ENCODE results near the gene PAX4.
"Not testable (repeated sequence)": the region's sequence is repeated elsewhere in the genome, so short reads cannot be mapped to it uniquely, and the experiment has no call there.

PAX4 gene

GRCh38 chr7:127584648-127585043 is 33.3 kb downstream of the PAX4 start:
- DNase-seq, result no peak

DNA sequence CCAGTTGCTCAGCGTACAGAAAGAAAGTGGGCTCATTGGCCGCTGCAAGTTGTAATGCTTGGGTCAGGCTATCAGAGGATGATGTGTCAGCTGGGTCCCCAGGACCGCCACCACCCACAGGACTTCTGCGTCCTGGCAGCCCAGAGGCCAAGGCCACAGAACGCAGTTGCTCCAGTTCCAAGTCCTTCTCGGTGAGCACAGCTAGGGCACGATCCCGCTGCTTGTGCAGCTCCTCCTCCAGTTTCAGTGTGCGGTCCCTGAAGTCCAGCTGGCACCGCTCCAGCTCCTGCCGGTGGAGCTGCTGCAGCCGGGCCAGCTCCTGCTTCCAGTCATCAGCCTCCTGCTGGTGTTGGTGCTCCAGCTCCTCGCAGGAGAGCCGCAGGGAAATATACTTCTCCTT is 35.6 kb downstream of the PAX4 start:
- DNase-seq, result no peak

DNA sequence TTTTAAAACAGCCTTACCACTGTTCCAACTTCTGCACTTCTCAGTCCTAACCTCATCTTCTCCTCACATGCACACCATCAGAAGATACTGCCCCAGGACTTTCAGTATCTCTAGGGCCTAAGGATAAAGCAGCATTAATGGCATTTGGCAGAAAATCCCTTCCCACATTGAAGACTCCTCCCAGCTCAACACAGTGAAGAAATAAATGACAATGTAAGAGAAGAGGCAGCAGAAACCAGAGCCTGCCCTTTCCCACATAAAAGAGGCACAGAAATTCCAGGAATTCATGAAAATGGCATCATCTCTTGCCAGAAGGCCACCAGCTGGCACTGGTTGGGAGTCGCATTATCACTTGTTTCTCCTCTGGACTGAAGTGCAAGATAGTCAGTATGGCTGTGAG is 36.2 kb downstream of the PAX4 start:
- DNase-seq, result no peak

- no peak for DNase-seq
Observed at GRCh38 chr7:127580612-127581011, 37.3 kb downstream of the PAX4 start.

- DNase-seq, result no peak
Observed at GRCh38 chr7:127578711-127579275, 39.1 kb downstream of the PAX4 start.

DNA sequence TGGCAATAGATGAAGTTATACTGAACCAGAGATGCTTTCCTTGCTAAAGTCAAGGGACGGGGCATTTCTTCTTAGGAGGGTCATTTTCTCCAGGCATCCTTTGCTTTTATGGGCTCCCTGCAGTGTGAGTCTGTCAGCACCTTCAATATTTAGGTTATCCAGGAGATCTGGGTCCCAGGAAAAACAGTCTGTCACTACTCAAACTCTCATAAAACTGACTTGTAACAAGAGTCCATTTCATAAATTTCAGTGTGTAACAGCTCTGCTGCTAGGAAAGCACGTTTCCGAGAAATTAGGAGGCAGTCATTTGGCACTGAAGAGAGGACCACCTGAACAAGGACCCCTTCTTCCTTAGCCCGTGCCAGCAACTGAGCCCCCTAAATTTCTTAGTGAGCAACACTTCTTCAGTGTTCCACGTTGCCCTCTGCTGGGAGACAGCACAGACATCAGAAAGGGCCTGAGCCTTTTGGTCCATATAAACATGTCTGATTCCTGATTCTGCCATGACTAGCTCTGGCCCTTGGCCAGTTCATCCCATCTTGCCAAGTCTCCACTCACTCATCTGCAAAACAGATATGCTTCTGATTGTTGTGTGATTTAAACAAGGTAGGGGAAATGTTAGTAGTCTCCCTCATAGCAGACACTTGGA is 39.8 kb downstream of the PAX4 start:
- no peak for DNase-seq

GRCh38 chr7:127571741-127572505 is 46.0 kb downstream of the PAX4 start:
- DNase-seq, result no peak

GRCh38 chr7:127568034-127568433 is 49.9 kb downstream of the PAX4 start:
- DNase-seq, result not testable (repeated sequence)

- DNase-seq, result no peak
Observed at GRCh38 chr7:127566242-127566641, 51.7 kb downstream of the PAX4 start.

Data from CD4-positive, alpha-beta T cell treated with Interleukin-21 for 1 hour (primary cell).